H9 (cell line): ENCODE measurements around the gene CTF1. TPM values are rescaled to one million over a fixed set of nuclear protein-coding genes. Genes with fewer than 3 reads are reported as not detected.

Experiments used
- DNase-seq: peaks from one replicate; pipeline ENCODE4 v3.0.0-alpha.2; 2017
- H2AFZ ChIP-seq: one replicate; pipeline ENCODE4 v1.6.1; 2013; ENCODE audit warnings: mild to moderate bottlenecking, low read length, control low read depth, moderate library complexity
- H2AK5ac ChIP-seq: 2 replicates; pipeline ENCODE4 v1.6.1; 2013; ENCODE audit warnings: low read length, control low read depth, mixed read lengths; ENCODE audit not compliant: insufficient read length
- H2BK120ac ChIP-seq: one replicate; pipeline ENCODE4 v1.6.1; 2013; ENCODE audit warnings: low read depth, mild to moderate bottlenecking, low read length, control low read depth, inconsistent platforms; ENCODE audit not compliant: poor library complexity, severe bottlenecking
- H2BK12ac ChIP-seq: 2 replicates; pipeline ENCODE4 v1.6.1; 2013; ENCODE audit warnings: low read length, control low read depth, mixed read lengths, low read depth; ENCODE audit not compliant: insufficient read length
- H2BK15ac ChIP-seq: 2 replicates; pipeline ENCODE4 v1.6.1; 2013; ENCODE audit warnings: low read depth, low read length, control low read depth
- H2BK20ac ChIP-seq: one replicate; pipeline ENCODE4 v1.6.1; 2013; ENCODE audit warnings: low read depth, mild to moderate bottlenecking, low read length, control low read depth, inconsistent platforms; ENCODE audit not compliant: poor library complexity, severe bottlenecking
- H2BK5ac ChIP-seq: 2 replicates; pipeline ENCODE4 v1.6.1; 2013; ENCODE audit warnings: low read length, control low read depth, mixed read lengths; ENCODE audit not compliant: insufficient read length
- H3K14ac ChIP-seq: 2 replicates; pipeline ENCODE4 v1.6.1; 2013; ENCODE audit warnings: low read length, control low read depth; ENCODE audit not compliant: insufficient read depth
- H3K18ac ChIP-seq: 2 replicates; pipeline ENCODE4 v1.6.1; 2013; ENCODE audit warnings: low read depth, mild to moderate bottlenecking, mixed read lengths, low read length, control low read depth; ENCODE audit not compliant: insufficient read length
- H3K23ac ChIP-seq: 2 replicates; pipeline ENCODE4 v1.6.1; 2013; ENCODE audit warnings: low read length, control low read depth, mixed read lengths, low read depth; ENCODE audit not compliant: insufficient read length
- H3K23me2 ChIP-seq: 2 replicates; pipeline ENCODE4 v1.6.1; 2013; ENCODE audit warnings: low read depth, mild to moderate bottlenecking, mixed read lengths, low read length, control low read depth; ENCODE audit not compliant: insufficient read length, poor library complexity, severe bottlenecking
- H3K27ac ChIP-seq: 2 replicates; pipeline ENCODE4 v1.5.1; 2013; ENCODE audit warnings: low read length, control low read depth, mixed read lengths, low read depth; ENCODE audit not compliant: insufficient read length
- H3K27me3 ChIP-seq: 2 replicates; pipeline ENCODE4 v1.6.1; 2013; ENCODE audit warnings: low read length, control low read depth, inconsistent platforms; ENCODE audit not compliant: insufficient read depth
- H3K4ac ChIP-seq: 2 replicates; pipeline ENCODE4 v1.6.1; 2013; ENCODE audit warnings: low read depth, mild to moderate bottlenecking, control low read depth, inconsistent platforms, low read length, moderate library complexity
- H3K4me1 ChIP-seq: 2 replicates; pipeline ENCODE4 v1.6.1; 2013; ENCODE audit warnings: low read length, control low read depth, inconsistent platforms; ENCODE audit not compliant: insufficient read depth
- H3K4me2 ChIP-seq: 2 replicates; pipeline ENCODE4 v1.6.1; 2013; ENCODE audit warnings: low read length, control low read depth, mixed read lengths; ENCODE audit not compliant: insufficient read length, insufficient read depth
- H3K56ac ChIP-seq: 2 replicates; pipeline ENCODE4 v1.6.1; 2013; ENCODE audit warnings: low read depth, mild to moderate bottlenecking, mixed read lengths, low read length, control low read depth; ENCODE audit not compliant: insufficient read length
- H3K79me1 ChIP-seq: 2 replicates; pipeline ENCODE4 v1.6.1; 2013; ENCODE audit warnings: low read depth, mild to moderate bottlenecking, moderate library complexity, low read length, control low read depth, inconsistent platforms; ENCODE audit not compliant: insufficient read depth, poor library complexity, severe bottlenecking
- H3K79me2 ChIP-seq: 2 replicates; pipeline ENCODE4 v1.6.1; 2013; ENCODE audit warnings: low read length, control low read depth, inconsistent platforms; ENCODE audit not compliant: insufficient read depth
- H3K9ac ChIP-seq: 2 replicates; pipeline ENCODE4 v1.6.1; 2013; ENCODE audit warnings: low read length, control low read depth, mixed read lengths; ENCODE audit not compliant: insufficient read length; ENCODE audit errors: extremely low read depth
- H3K9me3 ChIP-seq: one replicate; pipeline ENCODE4 v1.6.1; 2013; ENCODE audit warnings: low read depth, low read length, inconsistent platforms; ENCODE audit not compliant: control insufficient read depth
- H3T11ph ChIP-seq: one replicate; pipeline ENCODE4 v1.6.1; 2013; ENCODE audit warnings: mild to moderate bottlenecking, low read length, control low read depth, inconsistent platforms
- H4K20me1 ChIP-seq: one replicate; pipeline ENCODE4 v1.6.1; 2013; ENCODE audit not compliant: control insufficient read depth, insufficient read length, insufficient read depth
- H4K5ac ChIP-seq: 2 replicates; pipeline ENCODE4 v1.6.1; 2013; ENCODE audit warnings: low read depth, mild to moderate bottlenecking, mixed read lengths, low read length, control low read depth; ENCODE audit not compliant: insufficient read length
- H4K8ac ChIP-seq: replicated peaks from 2 replicates; pipeline ENCODE4 v1.6.1; 2013; ENCODE audit warnings: low read length, control low read depth, mixed read lengths, low read depth; ENCODE audit not compliant: insufficient read length
- H4K91ac ChIP-seq: 2 replicates; pipeline ENCODE4 v1.6.1; 2013; ENCODE audit warnings: low read depth, mild to moderate bottlenecking, moderate library complexity, mixed read lengths, low read length, control low read depth; ENCODE audit not compliant: insufficient read length
- H3K27ac Mint-ChIP-seq, 3 experiments: 2 replicates in 2 of 3; 3 replicates in 1 of 3; pipeline ENCODE4 v1.8.0; 2020 to 2021; ENCODE audit warnings: mixed read lengths in 3 of 3, mild to moderate bottlenecking in 1 of 3, moderate library complexity in 1 of 3
- H3K27me3 Mint-ChIP-seq: 2 replicates; pipeline ENCODE4 v1.8.0; 2021; ENCODE audit warnings: low read depth, mild to moderate bottlenecking, moderate library complexity, mixed read lengths
- H3K36me3 Mint-ChIP-seq, 3 experiments: 2 replicates in 2 of 3; 3 replicates in 1 of 3; pipeline ENCODE4 v1.8.0; 2020 to 2021; ENCODE audit warnings: low read depth in 3 of 3, mixed read lengths in 3 of 3; ENCODE audit not compliant: insufficient read depth in 1 of 3
- H3K4me1 Mint-ChIP-seq, 2 experiments: 2 replicates each; pipeline ENCODE4 v1.8.0; 2020; ENCODE audit warnings: mixed read lengths in 2 of 2
- H3K4me3 Mint-ChIP-seq, 2 experiments: 2 replicates in 1 of 2; 3 replicates in 1 of 2; pipeline ENCODE4 v1.8.0; 2020 to 2021; ENCODE audit warnings: mild to moderate bottlenecking in 2 of 2, mixed read lengths in 2 of 2, moderate library complexity in 1 of 2
- H3K9me3 Mint-ChIP-seq, 2 experiments: 2 replicates in 1 of 2; 3 replicates in 1 of 2; pipeline ENCODE4 v1.8.0; 2020; ENCODE audit warnings: mild to moderate bottlenecking in 2 of 2, mixed read lengths in 2 of 2, moderate library complexity in 1 of 2
- CTCF ChIP-seq: fragments of 200-600 bp; sonication (generic); conservative IDR thresholded peaks from 3 replicates; pipeline ENCODE4 v1.8.0; 2021; ENCODE audit warnings: antibody characterized with exemption, mild to moderate bottlenecking
- WGBS: extraction: QIAGEN DNeasy Blood & Tissue Kit; methylation state at CpG from one replicate; pipeline ENCODE4 v1.1.7; 2013; ENCODE audit warnings: missing lambda C conversion rate, low lambda C conversion rate, mixed read lengths; ENCODE audit not compliant: insufficient read length; ENCODE audit errors: extremely low coverage; 5-methylcytosine and 5-hydroxymethylcytosine counted together
- total RNA-seq: library from RNA; stranded (reverse); gene quantifications from 2 replicates; pipeline ENCODE4 v1.2.1, GENCODE V29; 2021

Gene CTF1
- total RNA-seq, 1 experiment from 2014 or later, result 0.72 TPM

DNA sequence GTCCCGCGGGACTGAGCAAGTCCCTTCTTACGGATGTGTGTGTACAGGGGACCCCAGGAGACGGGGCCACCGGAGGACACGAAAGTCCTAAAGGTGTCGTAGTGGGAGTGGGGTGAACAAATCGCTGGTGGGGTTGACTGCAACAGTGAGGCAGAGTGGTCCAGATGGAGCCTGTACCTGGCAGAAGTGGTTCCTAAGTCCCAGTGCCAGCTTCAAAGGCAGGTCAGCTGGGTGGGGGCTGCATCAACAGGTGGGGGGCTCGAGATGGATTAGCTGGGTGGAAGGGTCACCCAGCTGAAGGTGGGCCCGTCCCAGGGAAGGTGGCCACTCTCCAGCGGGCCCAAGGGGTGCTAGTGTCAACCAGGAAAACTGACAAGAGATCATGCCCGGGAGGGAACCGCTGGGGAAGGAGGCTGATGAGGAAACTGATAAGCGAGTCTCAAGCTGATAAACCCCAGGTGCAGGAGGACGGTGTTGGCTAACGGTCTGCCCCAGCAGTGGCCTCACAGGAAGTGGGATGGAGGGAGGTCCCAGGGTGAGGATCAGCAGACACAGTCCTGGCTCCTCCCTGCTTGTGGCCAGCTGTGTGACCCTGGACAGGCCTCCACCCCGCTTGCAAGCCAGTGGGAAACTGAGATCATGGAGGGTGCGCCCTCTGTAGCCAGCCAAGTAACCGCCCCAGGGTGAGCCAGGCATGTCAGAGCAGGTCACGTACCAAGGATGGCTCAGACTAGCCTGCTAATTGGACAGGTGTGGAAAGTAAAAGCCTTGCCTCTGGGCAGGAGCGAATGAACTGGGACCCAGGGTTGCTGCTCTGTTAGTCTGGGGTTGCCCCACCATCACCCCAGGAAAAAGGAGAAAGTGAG lies 53.5 kb downstream of the CTF1 start:
- Histone ChIP-seq H4K91ac (no peak overlapping the region), H2BK120ac (no peak overlapping the region), H3K23ac (no peak overlapping the region), H3K79me1 (no peaks in the 10 kb centered on the region), H3K4me2 (peak overlapping the region; percentile 71), H4K5ac (no peak overlapping the region), H2BK20ac (no peak overlapping the region), H2BK5ac (no peak overlapping the region), H3K23me2 (peaks cover 11% of the 10 kb centered on the region), H3K14ac (no peak overlapping the region), H3K18ac (no peak overlapping the region), H2AK5ac (no peak overlapping the region), H3K27me3 (no peaks in the 10 kb centered on the region), H2BK12ac (no peak overlapping the region), H4K20me1 (no peaks in the 10 kb centered on the region), H3K56ac (no peak overlapping the region), H3K27ac (no peak overlapping the region), H3K4me1 (no peaks in the 10 kb centered on the region), H2BK15ac (no peak overlapping the region), H3K9me3 (no peaks in the 10 kb centered on the region), H3K4ac (no peak overlapping the region), H3T11ph (no peak overlapping the region), H3K9ac (peak overlapping the region; percentile 8), H4K8ac (no peak overlapping the region), H2AFZ (no peak overlapping the region), H3K79me2 (no peaks in the 10 kb centered on the region)
- H3K27me3 Mint-ChIP-seq, result peaks cover 3% of the 10 kb centered on the region; the same call in 1 of the 2 replicates
- peaks cover 26 to 28% of the 10 kb centered on the region in 2 experiments for H3K4me1 Mint-ChIP-seq
- peak overlapping the region; percentile 48 to 98 (median 85); a peak in 5 of 7 replicates for H3K27ac Mint-ChIP-seq
- peak overlapping the region; percentile 79 to 91 for H3K4me3 Mint-ChIP-seq
- TF ChIP-seq CTCF, result peak; percentile 19; the same call in 2 of the 3 replicates
- peaks cover 6 to 19% (median 9%) of the 10 kb centered on the region in 3 experiments; a peak in 6 of 7 replicates for H3K36me3 Mint-ChIP-seq
- WGBS, result no CpG with 5 or more reads among the region's 21 CpGs
- H3K9me3 Mint-ChIP-seq, result no peaks in the 10 kb centered on the region
- DNase-seq, result peak; percentile 87
